Activated naive CD4-positive, alpha-beta T cell treated with anti-CD3 and anti-CD28 coated beads, Interleukin-2, amount 10 ng/mL, durations not matched to agents 5 hours and 36 hours (primary cell): ENCODE measurements around the gene RUNDC3A. TPM values are rescaled to one million over a fixed set of nuclear protein-coding genes. Genes with fewer than 3 reads are reported as not detected.

Source experiments
- total RNA-seq, 2 experiments: library from RNA; stranded (reverse); gene quantifications; one replicate each; pipeline ENCODE4 v1.2.3, GENCODE V29; 2021

The RUNDC3A gene
- total RNA-seq, result under 1 TPM; 0.05 to 0.07 TPM

GRCh38 chr17:44308320-44308818 is at the start of gene RUNDC3A:
RUNDC3A (plus strand) TSS chr17:44308601; CDS start chr17:44308833, 232 bp downstream.

GRCh38 chr17:44267818-44268490 is 40.4 kb upstream of the RUNDC3A start, which contains the start of gene SLC4A1:
SLC4A1 (minus strand) TSS chr17:44268135; CDS start chr17:44262866, 5,269 bp downstream.

GRCh38 chr17:44324571-44325275 is 16.3 kb downstream of the RUNDC3A start, which contains the start of gene SLC25A39:
SLC25A39 (minus strand) TSS chr17:44324823; CDS start chr17:44323562, 1,261 bp downstream.

GRCh38 chr17:44344939-44345453 is 36.6 kb downstream of the RUNDC3A start, which contains the start of gene GRN:
GRN (plus strand) TSS chr17:44345302; CDS start chr17:44349165, 3,863 bp downstream.

GRCh38 chr17:44363613-44364159 is 55.3 kb downstream of the RUNDC3A start, which contains the start of gene FAM171A2:
FAM171A2 (minus strand) TSS chr17:44363853; CDS start chr17:44363714, 139 bp downstream.

Other genes with a start within 250 kb of the RUNDC3A start
- 10 to 100 TPM; 51.4 to 53.2 TPM for gene LSM12, start 241.9 kb upstream of the RUNDC3A start, total RNA-seq
- 10 to 100 TPM; 17.9 to 18.1 TPM for gene G6PC3, start 237.9 kb upstream of the RUNDC3A start, total RNA-seq
- 10 to 100 TPM; 49.0 to 51.0 TPM for gene HDAC5, start 185.0 kb upstream of the RUNDC3A start, total RNA-seq
- 10 to 100 TPM; 11.2 to 11.9 TPM for gene HROB, start 166.7 kb upstream of the RUNDC3A start, total RNA-seq
- gene ASB16, start 137.9 kb upstream of the RUNDC3A start, total RNA-seq, result under 1 TPM in 1 of 2 experiments, not detected in 1; 0.23 TPM
- 10 to 100 TPM; 31.5 to 35.2 TPM for gene TMUB2, start 121.6 kb upstream of the RUNDC3A start, total RNA-seq
- gene ATXN7L3, start 108.7 kb upstream of the RUNDC3A start, total RNA-seq, result 100 to 1,000 TPM; 108 to 113 TPM
- gene UBTF, start 88.9 kb upstream of the RUNDC3A start, total RNA-seq, result 100 to 1,000 TPM; 170 to 171 TPM
- not detected for gene SLC4A1, start 40.5 kb upstream of the RUNDC3A start, total RNA-seq
- 10 to 100 TPM; 94.2 to 95.0 TPM for gene SLC25A39, start 16.2 kb downstream of the RUNDC3A start, total RNA-seq
- 10 to 100 TPM; 72.4 to 73.4 TPM for gene GRN, start 36.7 kb downstream of the RUNDC3A start, total RNA-seq
- under 1 TPM; 0.15 to 0.19 TPM for gene FAM171A2, start 55.3 kb downstream of the RUNDC3A start, total RNA-seq
- under 1 TPM; 0.40 to 0.65 TPM for gene ITGA2B, start 81.0 kb downstream of the RUNDC3A start, total RNA-seq
- 10 to 100 TPM; 41.7 to 47.5 TPM for gene GPATCH8, start 194.8 kb downstream of the RUNDC3A start, total RNA-seq
- not detected for gene FZD2, start 248.9 kb downstream of the RUNDC3A start, total RNA-seq